ENCODE results near the gene TMEM131. TPM values are rescaled to one million over a fixed set of nuclear protein-coding genes. Genes with fewer than 3 reads are reported as not detected.

TMEM131 gene
- total RNA-seq, 1 donor from 2014 or later: 35.3 TPM

DNA sequence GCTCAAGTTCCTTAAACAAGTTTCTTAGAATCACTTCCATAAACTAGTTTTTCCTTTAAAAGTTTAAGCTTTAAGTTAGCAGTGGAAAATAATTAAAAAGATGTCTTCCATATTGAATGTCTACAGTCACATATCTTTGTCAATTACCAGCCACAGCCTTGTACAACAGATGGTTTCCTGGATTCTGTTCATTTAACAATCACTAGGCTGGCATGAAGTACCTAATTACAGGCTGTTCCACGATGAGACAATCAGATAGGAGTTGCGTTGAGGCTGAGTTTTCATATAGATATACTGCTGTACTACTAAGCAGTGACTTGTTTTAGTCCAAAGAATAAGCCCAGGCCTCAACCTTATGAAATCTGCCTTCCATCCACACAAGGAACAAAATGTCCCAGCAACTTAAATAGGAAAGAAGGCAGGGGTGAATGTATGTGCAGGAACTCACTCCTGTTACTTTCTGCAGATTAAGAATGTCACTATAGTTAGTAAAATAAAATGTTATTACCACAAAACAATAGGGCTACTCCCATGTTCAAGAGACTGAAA, 151.4 kb downstream of the TMEM131 start:
- Histone ChIP-seq H3K9me3 (ENCODE audit: insufficient read depth, low read depth, low read length) (no peaks in the 10 kb centered on the region), H3K4me3 (ENCODE audit: insufficient read depth, low read depth, low read length) (no peak overlapping the region), H3K4me1 (ENCODE audit: insufficient read depth, low read length) (no peaks in the 10 kb centered on the region), H3K36me3 (ENCODE audit: insufficient read depth, low read length) (no peaks in the 10 kb centered on the region), H3K79me2 (ENCODE audit: insufficient read depth, low read length) (peaks cover 23% of the 10 kb centered on the region), H3K27me3 (ENCODE audit: insufficient read depth, low read length) (no peaks in the 10 kb centered on the region), H3K9ac (ENCODE audit: low read length) (no peak overlapping the region), H4K20me1 (ENCODE audit: insufficient read depth, low read length) (peaks cover 18% of the 10 kb centered on the region), H2AFZ (ENCODE audit: low read depth, low read length) (no peak overlapping the region), H3K27ac (ENCODE audit: low read depth, low read length) (no peak overlapping the region), H3K4me2 (ENCODE audit: low read length) (no peak overlapping the region)
- H3K27ac Mint-ChIP-seq (ENCODE audit: unreplicated experiment): no peak overlapping the region
- peaks cover 16% of the 10 kb centered on the region for H3K4me1 Mint-ChIP-seq (ENCODE audit: low read depth, unreplicated experiment)
- no peak for FAIRE-seq
- no peaks in the 10 kb centered on the region for H3K9me3 Mint-ChIP-seq (ENCODE audit: unreplicated experiment)
- TF ChIP-seq, protein P1, sequence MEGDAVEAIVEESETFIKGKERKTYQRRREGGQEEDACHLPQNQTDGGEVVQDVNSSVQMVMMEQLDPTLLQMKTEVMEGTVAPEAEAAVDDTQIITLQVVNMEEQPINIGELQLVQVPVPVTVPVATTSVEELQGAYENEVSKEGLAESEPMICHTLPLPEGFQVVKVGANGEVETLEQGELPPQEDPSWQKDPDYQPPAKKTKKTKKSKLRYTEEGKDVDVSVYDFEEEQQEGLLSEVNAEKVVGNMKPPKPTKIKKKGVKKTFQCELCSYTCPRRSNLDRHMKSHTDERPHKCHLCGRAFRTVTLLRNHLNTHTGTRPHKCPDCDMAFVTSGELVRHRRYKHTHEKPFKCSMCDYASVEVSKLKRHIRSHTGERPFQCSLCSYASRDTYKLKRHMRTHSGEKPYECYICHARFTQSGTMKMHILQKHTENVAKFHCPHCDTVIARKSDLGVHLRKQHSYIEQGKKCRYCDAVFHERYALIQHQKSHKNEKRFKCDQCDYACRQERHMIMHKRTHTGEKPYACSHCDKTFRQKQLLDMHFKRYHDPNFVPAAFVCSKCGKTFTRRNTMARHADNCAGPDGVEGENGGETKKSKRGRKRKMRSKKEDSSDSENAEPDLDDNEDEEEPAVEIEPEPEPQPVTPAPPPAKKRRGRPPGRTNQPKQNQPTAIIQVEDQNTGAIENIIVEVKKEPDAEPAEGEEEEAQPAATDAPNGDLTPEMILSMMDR (IDR thresholded peaks at IDR 0.05; ENCODE audit: insufficient read depth, low read depth, low read length): no peak
- TF ChIP-seq EZH2 (IDR thresholded peaks at IDR 0.05; ENCODE audit: insufficient read depth, low read length): no peak
- no peak for DNase-seq (ENCODE audit: low read depth)
- H3K4me3 Mint-ChIP-seq (ENCODE audit: unreplicated experiment): no peak overlapping the region
- H3K27me3 Mint-ChIP-seq (ENCODE audit: low read depth, unreplicated experiment): no peaks in the 10 kb centered on the region
- peaks cover 10% of the 10 kb centered on the region for H3K36me3 Mint-ChIP-seq (ENCODE audit: low read depth, unreplicated experiment)

GRCh38 chr2:97840198-97840597, 155.6 kb downstream of the TMEM131 start:
- FAIRE-seq (no peak), DNase-seq (ENCODE audit: low read depth) (no peak)
- Mint-ChIP-seq H3K27me3 (ENCODE audit: low read depth, unreplicated experiment) (no peaks in the 10 kb centered on the region), H3K4me1 (ENCODE audit: low read depth, unreplicated experiment) (peaks cover 2% of the 10 kb centered on the region), H3K36me3 (ENCODE audit: low read depth, unreplicated experiment) (peaks cover 10% of the 10 kb centered on the region), H3K9me3 (ENCODE audit: unreplicated experiment) (no peaks in the 10 kb centered on the region), H3K27ac (ENCODE audit: unreplicated experiment) (no peak overlapping the region), H3K4me3 (ENCODE audit: unreplicated experiment) (no peak overlapping the region)
- no peaks in the 10 kb centered on the region for H3K27me3 ChIP-seq (ENCODE audit: insufficient read depth, low read length)
- TF ChIP-seq EZH2 (IDR thresholded peaks at IDR 0.05; ENCODE audit: insufficient read depth, low read length): no peak
- TF ChIP-seq, protein P1 (IDR thresholded peaks at IDR 0.05; ENCODE audit: insufficient read depth, low read depth, low read length): no peak
- H3K4me1 ChIP-seq (ENCODE audit: insufficient read depth, low read length): no peaks in the 10 kb centered on the region
- H3K4me3 ChIP-seq (ENCODE audit: insufficient read depth, low read depth, low read length): no peak overlapping the region
- H4K20me1 ChIP-seq (ENCODE audit: insufficient read depth, low read length): peaks cover 14% of the 10 kb centered on the region
- H3K27ac ChIP-seq (ENCODE audit: low read depth, low read length): no peak overlapping the region
- no peak overlapping the region for H3K9ac ChIP-seq (ENCODE audit: low read length)
- peaks cover 10% of the 10 kb centered on the region for H3K79me2 ChIP-seq (ENCODE audit: insufficient read depth, low read length)
- no peak overlapping the region for H2AFZ ChIP-seq (ENCODE audit: low read depth, low read length)
- H3K4me2 ChIP-seq (ENCODE audit: low read length): no peak overlapping the region
- no peaks in the 10 kb centered on the region for H3K36me3 ChIP-seq (ENCODE audit: insufficient read depth, low read length)
- H3K9me3 ChIP-seq (ENCODE audit: insufficient read depth, low read depth, low read length): no peaks in the 10 kb centered on the region

- H3K4me1 Mint-ChIP-seq (ENCODE audit: low read depth, unreplicated experiment): no peaks in the 10 kb centered on the region
- H3K9me3 Mint-ChIP-seq (ENCODE audit: unreplicated experiment): no peaks in the 10 kb centered on the region
- FAIRE-seq: no peak
These were observed 161.1 kb downstream of the TMEM131 start for GRCh38 chr2:97834610-97835009.

More at GRCh38 chr2:97834610-97835009, 161.1 kb downstream of the TMEM131 start:
- H3K27ac ChIP-seq (ENCODE audit: low read depth, low read length): no peak overlapping the region
- H2AFZ ChIP-seq (ENCODE audit: low read depth, low read length): no peak overlapping the region
- no peaks in the 10 kb centered on the region for H3K4me1 ChIP-seq (ENCODE audit: insufficient read depth, low read length)
- TF ChIP-seq, protein P1 (IDR thresholded peaks at IDR 0.05; ENCODE audit: insufficient read depth, low read depth, low read length): no peak
- TF ChIP-seq EZH2 (IDR thresholded peaks at IDR 0.05; ENCODE audit: insufficient read depth, low read length): no peak
- Mint-ChIP-seq H3K36me3 (ENCODE audit: low read depth, unreplicated experiment) (peaks cover 5% of the 10 kb centered on the region), H3K27me3 (ENCODE audit: low read depth, unreplicated experiment) (no peaks in the 10 kb centered on the region), H3K4me3 (ENCODE audit: unreplicated experiment) (no peak overlapping the region), H3K27ac (ENCODE audit: unreplicated experiment) (no peak overlapping the region)
- no peaks in the 10 kb centered on the region for H3K79me2 ChIP-seq (ENCODE audit: insufficient read depth, low read length)
- H3K4me3 ChIP-seq (ENCODE audit: insufficient read depth, low read depth, low read length): no peak overlapping the region
- H3K27me3 ChIP-seq (ENCODE audit: insufficient read depth, low read length): no peaks in the 10 kb centered on the region
- no peaks in the 10 kb centered on the region for H4K20me1 ChIP-seq (ENCODE audit: insufficient read depth, low read length)
- H3K9ac ChIP-seq (ENCODE audit: low read length): no peak overlapping the region
- H3K4me2 ChIP-seq (ENCODE audit: low read length): no peak overlapping the region
- no peaks in the 10 kb centered on the region for H3K9me3 ChIP-seq (ENCODE audit: insufficient read depth, low read depth, low read length)
- DNase-seq (ENCODE audit: low read depth): no peak
- H3K36me3 ChIP-seq (ENCODE audit: insufficient read depth, low read length): no peaks in the 10 kb centered on the region

All from astrocyte (in vitro differentiated cells and primary cell).